ENCODE results near the gene TSPAN11. TPM values are rescaled to one million over a fixed set of nuclear protein-coding genes. Genes with fewer than 3 reads are reported as not detected.

The TSPAN11 gene
- total and polyA plus RNA-seq, 7 experiments from 2014 or later: not detected

- H3K36me3 ChIP-seq (ENCODE audit: control insufficient read depth in 2 of 3, insufficient read depth in 3 of 3, low read length in 3 of 3): no peaks in the 10 kb centered on the region
- Mint-ChIP-seq H3K4me3 (peak overlapping the region in 1 of 10 donors; percentile 15), H3K27me3 (peaks cover 43 to 61% (median 53%) of the 10 kb centered on the region in 5 donors), H3K36me3 (no peaks in the 10 kb centered on the region), H3K9me3 (peaks cover 0 to 2% (median 0%) of the 10 kb centered on the region in 11 donors), H3K27ac (no peak overlapping the region), H3K4me1 (no peaks in the 10 kb centered on the region)
- no peak overlapping the region for H3K27ac ChIP-seq (ENCODE audit: low read depth, low read length)
- ChIA-PET POLR2A (no interaction called here), CTCF (no interaction called here)
- no peaks in the 10 kb centered on the region for H3K4me1 ChIP-seq (ENCODE audit: control insufficient read depth in 2 of 2, insufficient read depth in 2 of 2, low read length in 2 of 2)
- no peak for DNase-seq
- no peak for ATAC-seq
- intact Hi-C loops (cut with micrococcal nuclease): no loop called here
- H3K9me3 ChIP-seq (ENCODE audit: control insufficient read depth in 2 of 3, low read length in 3 of 3): no peaks in the 10 kb centered on the region
- H3K4me3 ChIP-seq (ENCODE audit: low read length): no peak overlapping the region
- peaks cover 0 to 5% of the 10 kb centered on the region in 2 donors for H3K27me3 ChIP-seq (ENCODE audit: control insufficient read depth in 2 of 2, insufficient read depth in 2 of 2, low read length in 2 of 2)
Measured at GRCh38 chr12:30927222-30927611, 669 bp downstream of the TSPAN11 start.

- Mint-ChIP-seq H3K4me3 (no peak overlapping the region), H3K27me3 (peaks cover 43 to 55% (median 45%) of the 10 kb centered on the region in 5 donors), H3K4me1 (no peaks in the 10 kb centered on the region), H3K9me3 (peaks cover 0 to 2% (median 0%) of the 10 kb centered on the region in 11 donors), H3K27ac (no peak overlapping the region), H3K36me3 (no peaks in the 10 kb centered on the region)
- CTCF ChIA-PET: no interaction called here
- intact Hi-C loops (cut with micrococcal nuclease): no loop called here
- no peaks in the 10 kb centered on the region for H3K4me1 ChIP-seq (ENCODE audit: control insufficient read depth in 2 of 2, insufficient read depth in 2 of 2, low read length in 2 of 2)
- no peaks in the 10 kb centered on the region for H3K36me3 ChIP-seq (ENCODE audit: control insufficient read depth in 2 of 3, insufficient read depth in 3 of 3, low read length in 3 of 3)
- H3K9me3 ChIP-seq (ENCODE audit: control insufficient read depth in 2 of 3, low read length in 3 of 3): no peaks in the 10 kb centered on the region
- DNase-seq: no peak
- no peak overlapping the region for H3K27ac ChIP-seq (ENCODE audit: low read depth, low read length)
- POLR2A ChIA-PET: no interaction called here
- no peak for ATAC-seq
- H3K27me3 ChIP-seq (ENCODE audit: control insufficient read depth in 2 of 2, insufficient read depth in 2 of 2, low read length in 2 of 2): peaks cover 0 to 5% of the 10 kb centered on the region in 2 donors
- H3K4me3 ChIP-seq (ENCODE audit: low read length): no peak overlapping the region
Measured at GRCh38 chr12:30928356-30929244, 2.1 kb downstream of the TSPAN11 start.

GRCh38 chr12:30930238-30930637 is 3.7 kb downstream of the TSPAN11 start:
- Mint-ChIP-seq H3K36me3 (no peaks in the 10 kb centered on the region), H3K4me1 (no peaks in the 10 kb centered on the region), H3K27me3 (peaks cover 32 to 47% (median 36%) of the 10 kb centered on the region in 5 donors), H3K4me3 (no peak overlapping the region), H3K9me3 (peaks cover 0 to 4% (median 0%) of the 10 kb centered on the region in 11 donors), H3K27ac (peak overlapping the region in 1 of 9 donors; percentile 46)
- DNase-seq (no peak), ATAC-seq (no peak)
- CTCF ChIA-PET: no interaction called here
- intact Hi-C loops (cut with micrococcal nuclease): no loop called here
- H3K36me3 ChIP-seq (ENCODE audit: control insufficient read depth in 2 of 3, insufficient read depth in 3 of 3, low read length in 3 of 3): no peaks in the 10 kb centered on the region
- POLR2A ChIA-PET: no interaction called here
- no peaks in the 10 kb centered on the region for H3K4me1 ChIP-seq (ENCODE audit: control insufficient read depth in 2 of 2, insufficient read depth in 2 of 2, low read length in 2 of 2)
- peaks cover 0 to 4% of the 10 kb centered on the region in 2 donors for H3K27me3 ChIP-seq (ENCODE audit: control insufficient read depth in 2 of 2, insufficient read depth in 2 of 2, low read length in 2 of 2)
- no peak overlapping the region for H3K27ac ChIP-seq (ENCODE audit: low read depth, low read length)
- no peaks in the 10 kb centered on the region for H3K9me3 ChIP-seq (ENCODE audit: control insufficient read depth in 2 of 3, low read length in 3 of 3)
- H3K4me3 ChIP-seq (ENCODE audit: low read length): no peak overlapping the region

GRCh38 chr12:30930641-30931040 is 4.1 kb downstream of the TSPAN11 start:
- H3K4me3 ChIP-seq (ENCODE audit: low read length): no peak overlapping the region
- Mint-ChIP-seq H3K27ac (peak overlapping the region in 1 of 9 donors; percentile 46), H3K9me3 (peaks cover 0 to 4% (median 0%) of the 10 kb centered on the region in 11 donors), H3K4me3 (no peak overlapping the region), H3K36me3 (no peaks in the 10 kb centered on the region), H3K27me3 (peaks cover 29 to 43% (median 32%) of the 10 kb centered on the region in 5 donors), H3K4me1 (no peaks in the 10 kb centered on the region)
- ATAC-seq (no peak), DNase-seq (no peak)
- intact Hi-C loops (cut with micrococcal nuclease): no loop called here
- ChIA-PET POLR2A (no interaction called here), CTCF (no interaction called here)
- no peak overlapping the region for H3K27ac ChIP-seq (ENCODE audit: low read depth, low read length)
- H3K36me3 ChIP-seq (ENCODE audit: control insufficient read depth in 2 of 3, insufficient read depth in 3 of 3, low read length in 3 of 3): no peaks in the 10 kb centered on the region
- no peaks in the 10 kb centered on the region for H3K27me3 ChIP-seq (ENCODE audit: control insufficient read depth in 2 of 2, insufficient read depth in 2 of 2, low read length in 2 of 2)
- no peaks in the 10 kb centered on the region for H3K9me3 ChIP-seq (ENCODE audit: control insufficient read depth in 2 of 3, low read length in 3 of 3)
- H3K4me1 ChIP-seq (ENCODE audit: control insufficient read depth in 2 of 2, insufficient read depth in 2 of 2, low read length in 2 of 2): no peaks in the 10 kb centered on the region

- H3K27me3 ChIP-seq (ENCODE audit: control insufficient read depth in 2 of 2, insufficient read depth in 2 of 2, low read length in 2 of 2): no peaks in the 10 kb centered on the region
- POLR2A ChIA-PET: no interaction called here
- H3K4me1 ChIP-seq (ENCODE audit: control insufficient read depth in 2 of 2, insufficient read depth in 2 of 2, low read length in 2 of 2): no peaks in the 10 kb centered on the region
- ATAC-seq (no peak), DNase-seq (no peak)
- CTCF ChIA-PET: no interaction called here
- Mint-ChIP-seq H3K27ac (no peak overlapping the region), H3K9me3 (peaks cover 0 to 4% (median 0%) of the 10 kb centered on the region in 11 donors), H3K36me3 (no peaks in the 10 kb centered on the region), H3K4me3 (no peak overlapping the region), H3K4me1 (no peaks in the 10 kb centered on the region), H3K27me3 (peaks cover 13 to 28% (median 22%) of the 10 kb centered on the region in 5 donors)
- no peaks in the 10 kb centered on the region for H3K9me3 ChIP-seq (ENCODE audit: control insufficient read depth in 2 of 3, low read length in 3 of 3)
- intact Hi-C loops (cut with micrococcal nuclease): no loop called here
- no peak overlapping the region for H3K27ac ChIP-seq (ENCODE audit: low read depth, low read length)
- H3K4me3 ChIP-seq (ENCODE audit: low read length): no peak overlapping the region
- no peaks in the 10 kb centered on the region for H3K36me3 ChIP-seq (ENCODE audit: control insufficient read depth in 2 of 3, insufficient read depth in 3 of 3, low read length in 3 of 3)
Measured at GRCh38 chr12:30932881-30933280, 6.3 kb downstream of the TSPAN11 start.

- no peak for ATAC-seq
- H3K4me3 ChIP-seq (ENCODE audit: low read length): no peak overlapping the region
- no peak overlapping the region for H3K27ac ChIP-seq (ENCODE audit: low read depth, low read length)
- no peaks in the 10 kb centered on the region for H3K4me1 Mint-ChIP-seq
- H3K36me3 ChIP-seq (ENCODE audit: control insufficient read depth in 2 of 3, insufficient read depth in 3 of 3, low read length in 3 of 3): no peaks in the 10 kb centered on the region
- DNase-seq: no peak
- no peaks in the 10 kb centered on the region for H3K36me3 Mint-ChIP-seq
- ChIA-PET CTCF (interaction anchor here (0.6 kb wide), 1 partner anchor 1945 kb away, joined by 4 read pairs; no protein-coding TSS in a partner anchor), POLR2A (no interaction called here)
- intact Hi-C loops (cut with micrococcal nuclease): no loop called here
- H3K27me3 ChIP-seq (ENCODE audit: control insufficient read depth in 2 of 2, insufficient read depth in 2 of 2, low read length in 2 of 2): no peaks in the 10 kb centered on the region
- H3K9me3 Mint-ChIP-seq: peaks cover 0 to 4% (median 0%) of the 10 kb centered on the region in 11 donors
- H3K27ac Mint-ChIP-seq: no peak overlapping the region
- H3K4me3 Mint-ChIP-seq: no peak overlapping the region
- H3K27me3 Mint-ChIP-seq: peaks cover 1 to 9% (median 7%) of the 10 kb centered on the region in 5 donors
- H3K4me1 ChIP-seq (ENCODE audit: control insufficient read depth in 2 of 2, insufficient read depth in 2 of 2, low read length in 2 of 2): no peaks in the 10 kb centered on the region
- H3K9me3 ChIP-seq (ENCODE audit: control insufficient read depth in 2 of 3, low read length in 3 of 3): no peaks in the 10 kb centered on the region
Measured at GRCh38 chr12:30934811-30935210, 8.3 kb downstream of the TSPAN11 start.

- Histone ChIP-seq H3K4me1 (ENCODE audit: control insufficient read depth in 2 of 2, insufficient read depth in 2 of 2, low read length in 2 of 2) (no peaks in the 10 kb centered on the region), H3K4me3 (ENCODE audit: low read length) (no peak overlapping the region), H3K9me3 (ENCODE audit: control insufficient read depth in 2 of 3, low read length in 3 of 3) (no peaks in the 10 kb centered on the region), H3K36me3 (ENCODE audit: control insufficient read depth in 2 of 3, insufficient read depth in 3 of 3, low read length in 3 of 3) (no peaks in the 10 kb centered on the region), H3K27ac (ENCODE audit: low read depth, low read length) (no peak overlapping the region), H3K27me3 (ENCODE audit: control insufficient read depth in 2 of 2, insufficient read depth in 2 of 2, low read length in 2 of 2) (no peaks in the 10 kb centered on the region)
- H3K27ac Mint-ChIP-seq: no peak overlapping the region
- CTCF ChIA-PET: no interaction called here
- DNase-seq: no peak
- intact Hi-C loops (cut with micrococcal nuclease): no loop called here
- ATAC-seq: no peak
- H3K36me3 Mint-ChIP-seq: no peaks in the 10 kb centered on the region
- POLR2A ChIA-PET: no interaction called here
- peaks cover 0 to 6% (median 1%) of the 10 kb centered on the region in 5 donors for H3K27me3 Mint-ChIP-seq
- H3K4me3 Mint-ChIP-seq: no peak overlapping the region
- H3K4me1 Mint-ChIP-seq: no peaks in the 10 kb centered on the region
- H3K9me3 Mint-ChIP-seq: peaks cover 0 to 4% (median 0%) of the 10 kb centered on the region in 11 donors
Measured at GRCh38 chr12:30936036-30936435, 9.5 kb downstream of the TSPAN11 start.

Measured in naive thymus-derived CD4-positive, alpha-beta T cell (primary cell).